ENCODE measurements around the gene ZNF268.
A peak's percentile ranks its signal among the peaks of the same experiment; 100 is the strongest.

ZNF268 gene

GRCh38 chr12:133181238-133181959, at the start of gene ZNF268:
Gene ZNF268, plus strand, starts transcription at chr12:133181495. Its CDS starts 503 bp downstream, at chr12:133181998.
- peaks cover 62% of the 10 kb centered on the region for H3K36me3 Mint-ChIP-seq (ENCODE audit: low read depth)
- H3K4me1 Mint-ChIP-seq (ENCODE audit: low read depth), result peaks cover 12% of the 10 kb centered on the region
- H3K4me3 Mint-ChIP-seq, result peak within 1 kb of the TSS; percentile 98
- peaks cover 68% of the 10 kb centered on the region for H3K9me3 Mint-ChIP-seq
- no peaks in the 10 kb centered on the region for H3K27me3 Mint-ChIP-seq (ENCODE audit: low read depth)
- peak within 1 kb of the TSS; percentile 95 for H3K27ac Mint-ChIP-seq

GRCh38 chr12:133135747-133136146, 45.5 kb upstream of the ZNF268 start:
- no peaks in the 10 kb centered on the region for H3K27me3 Mint-ChIP-seq (ENCODE audit: low read depth)
- no peak overlapping the region for H3K27ac Mint-ChIP-seq
- peaks cover 6% of the 10 kb centered on the region for H3K4me1 Mint-ChIP-seq (ENCODE audit: low read depth)

GRCh38 chr12:133145981-133146380, 35.3 kb upstream of the ZNF268 start:
- Mint-ChIP-seq H3K9me3 (peaks cover 65% of the 10 kb centered on the region), H3K36me3 (ENCODE audit: low read depth) (peaks cover 47% of the 10 kb centered on the region), H3K4me3 (no peak overlapping the region), H3K27ac (no peak overlapping the region), H3K4me1 (ENCODE audit: low read depth) (no peaks in the 10 kb centered on the region), H3K27me3 (ENCODE audit: low read depth) (no peaks in the 10 kb centered on the region)

More at GRCh38 chr12:133135747-133136146, 45.5 kb upstream of the ZNF268 start:
- H3K9me3 Mint-ChIP-seq, result peaks cover 75% of the 10 kb centered on the region
- H3K4me3 Mint-ChIP-seq, result no peak overlapping the region
- peaks cover 60% of the 10 kb centered on the region for H3K36me3 Mint-ChIP-seq (ENCODE audit: low read depth)

GRCh38 chr12:133156125-133156690, 25.1 kb upstream of the ZNF268 start:
- H3K36me3 Mint-ChIP-seq (ENCODE audit: low read depth), result peaks cover 50% of the 10 kb centered on the region
- H3K4me3 Mint-ChIP-seq, result no peak overlapping the region
- H3K4me1 Mint-ChIP-seq (ENCODE audit: low read depth), result no peaks in the 10 kb centered on the region
- H3K9me3 Mint-ChIP-seq, result peaks cover 92% of the 10 kb centered on the region
- no peak overlapping the region for H3K27ac Mint-ChIP-seq
- no peaks in the 10 kb centered on the region for H3K27me3 Mint-ChIP-seq (ENCODE audit: low read depth)

GRCh38 chr12:133165776-133166175, 15.5 kb upstream of the ZNF268 start:
- no peak overlapping the region for H3K27ac Mint-ChIP-seq
- no peaks in the 10 kb centered on the region for H3K36me3 Mint-ChIP-seq (ENCODE audit: low read depth)
- no peaks in the 10 kb centered on the region for H3K27me3 Mint-ChIP-seq (ENCODE audit: low read depth)
- peaks cover 62% of the 10 kb centered on the region for H3K9me3 Mint-ChIP-seq
- no peak overlapping the region for H3K4me3 Mint-ChIP-seq
- H3K4me1 Mint-ChIP-seq (ENCODE audit: low read depth), result no peaks in the 10 kb centered on the region

- Mint-ChIP-seq H3K4me3 (no peak overlapping the region), H3K27ac (no peak overlapping the region), H3K27me3 (ENCODE audit: low read depth) (no peaks in the 10 kb centered on the region), H3K36me3 (ENCODE audit: low read depth) (peaks cover 3% of the 10 kb centered on the region), H3K4me1 (ENCODE audit: low read depth) (no peaks in the 10 kb centered on the region), H3K9me3 (peaks cover 63% of the 10 kb centered on the region)
Measured at GRCh38 chr12:133172491-133172890, 8.8 kb upstream of the ZNF268 start.

- H3K4me3 Mint-ChIP-seq, result no peak overlapping the region
- H3K9me3 Mint-ChIP-seq, result peaks cover 59% of the 10 kb centered on the region
- H3K27me3 Mint-ChIP-seq (ENCODE audit: low read depth), result no peaks in the 10 kb centered on the region
- no peaks in the 10 kb centered on the region for H3K4me1 Mint-ChIP-seq (ENCODE audit: low read depth)
- H3K36me3 Mint-ChIP-seq (ENCODE audit: low read depth), result peaks cover 7% of the 10 kb centered on the region
- H3K27ac Mint-ChIP-seq, result no peak overlapping the region
Measured at GRCh38 chr12:133174901-133175300, 6.4 kb upstream of the ZNF268 start.

- peaks cover 70% of the 10 kb centered on the region for H3K9me3 Mint-ChIP-seq
- peaks cover 54% of the 10 kb centered on the region for H3K36me3 Mint-ChIP-seq (ENCODE audit: low read depth)
- no peak overlapping the region for H3K27ac Mint-ChIP-seq
- peak overlapping the region; percentile 22 for H3K4me3 Mint-ChIP-seq
- H3K27me3 Mint-ChIP-seq (ENCODE audit: low read depth), result no peaks in the 10 kb centered on the region
- H3K4me1 Mint-ChIP-seq (ENCODE audit: low read depth), result peaks cover 12% of the 10 kb centered on the region
Measured at GRCh38 chr12:133180669-133181068, 626 bp upstream of the ZNF268 start.

- Mint-ChIP-seq H3K27me3 (ENCODE audit: low read depth) (no peaks in the 10 kb centered on the region), H3K27ac (no peak overlapping the region), H3K4me3 (no peak overlapping the region), H3K9me3 (peaks cover 82% of the 10 kb centered on the region), H3K36me3 (ENCODE audit: low read depth) (peaks cover 98% of the 10 kb centered on the region), H3K4me1 (ENCODE audit: low read depth) (peaks cover 2% of the 10 kb centered on the region)
Measured at GRCh38 chr12:133190176-133190575, 8.9 kb downstream of the ZNF268 start.

- no peaks in the 10 kb centered on the region for H3K27me3 Mint-ChIP-seq (ENCODE audit: low read depth)
- H3K4me3 Mint-ChIP-seq, result no peak overlapping the region
- no peak overlapping the region for H3K27ac Mint-ChIP-seq
- H3K9me3 Mint-ChIP-seq, result peaks cover 65% of the 10 kb centered on the region
- H3K36me3 Mint-ChIP-seq (ENCODE audit: low read depth), result peaks cover 82% of the 10 kb centered on the region
- no peaks in the 10 kb centered on the region for H3K4me1 Mint-ChIP-seq (ENCODE audit: low read depth)
Measured at GRCh38 chr12:133192847-133193246, 11.6 kb downstream of the ZNF268 start.

GRCh38 chr12:133201888-133202287, 20.6 kb downstream of the ZNF268 start:
- Mint-ChIP-seq H3K27ac (no peak overlapping the region), H3K4me3 (no peak overlapping the region), H3K36me3 (ENCODE audit: low read depth) (peaks cover 60% of the 10 kb centered on the region), H3K27me3 (ENCODE audit: low read depth) (no peaks in the 10 kb centered on the region), H3K9me3 (peaks cover 63% of the 10 kb centered on the region), H3K4me1 (ENCODE audit: low read depth) (no peaks in the 10 kb centered on the region)

- H3K9me3 Mint-ChIP-seq, result peaks cover 69% of the 10 kb centered on the region
- peaks cover 60% of the 10 kb centered on the region for H3K36me3 Mint-ChIP-seq (ENCODE audit: low read depth)
- H3K4me3 Mint-ChIP-seq, result no peak overlapping the region
- no peaks in the 10 kb centered on the region for H3K27me3 Mint-ChIP-seq (ENCODE audit: low read depth)
- H3K4me1 Mint-ChIP-seq (ENCODE audit: low read depth), result no peaks in the 10 kb centered on the region
- H3K27ac Mint-ChIP-seq, result peak overlapping the region; percentile 49
Measured at GRCh38 chr12:133202493-133203343, 21.4 kb downstream of the ZNF268 start.

- no peak overlapping the region for H3K4me3 Mint-ChIP-seq
- peaks cover 73% of the 10 kb centered on the region for H3K9me3 Mint-ChIP-seq
- no peaks in the 10 kb centered on the region for H3K27me3 Mint-ChIP-seq (ENCODE audit: low read depth)
- peaks cover 64% of the 10 kb centered on the region for H3K36me3 Mint-ChIP-seq (ENCODE audit: low read depth)
- H3K4me1 Mint-ChIP-seq (ENCODE audit: low read depth), result no peaks in the 10 kb centered on the region
- peak overlapping the region; percentile 49 for H3K27ac Mint-ChIP-seq
Measured at GRCh38 chr12:133203344-133204263, 22.3 kb downstream of the ZNF268 start.

GRCh38 chr12:133204264-133204603, 22.9 kb downstream of the ZNF268 start:
- Mint-ChIP-seq H3K4me3 (no peak overlapping the region), H3K27ac (no peak overlapping the region), H3K36me3 (ENCODE audit: low read depth) (peaks cover 64% of the 10 kb centered on the region), H3K27me3 (ENCODE audit: low read depth) (no peaks in the 10 kb centered on the region), H3K4me1 (ENCODE audit: low read depth) (no peaks in the 10 kb centered on the region), H3K9me3 (peaks cover 73% of the 10 kb centered on the region)
